ENCODE data around the gene WDR38. TPM values are rescaled to one million over a fixed set of nuclear protein-coding genes. Genes with fewer than 3 reads are reported as not detected.
A peak's percentile ranks its signal among the peaks of the same experiment; 100 is the strongest.

The WDR38 gene
- total and polyA plus RNA-seq, 5 donors = 0.09 TPM; not detected in 4

DNA sequence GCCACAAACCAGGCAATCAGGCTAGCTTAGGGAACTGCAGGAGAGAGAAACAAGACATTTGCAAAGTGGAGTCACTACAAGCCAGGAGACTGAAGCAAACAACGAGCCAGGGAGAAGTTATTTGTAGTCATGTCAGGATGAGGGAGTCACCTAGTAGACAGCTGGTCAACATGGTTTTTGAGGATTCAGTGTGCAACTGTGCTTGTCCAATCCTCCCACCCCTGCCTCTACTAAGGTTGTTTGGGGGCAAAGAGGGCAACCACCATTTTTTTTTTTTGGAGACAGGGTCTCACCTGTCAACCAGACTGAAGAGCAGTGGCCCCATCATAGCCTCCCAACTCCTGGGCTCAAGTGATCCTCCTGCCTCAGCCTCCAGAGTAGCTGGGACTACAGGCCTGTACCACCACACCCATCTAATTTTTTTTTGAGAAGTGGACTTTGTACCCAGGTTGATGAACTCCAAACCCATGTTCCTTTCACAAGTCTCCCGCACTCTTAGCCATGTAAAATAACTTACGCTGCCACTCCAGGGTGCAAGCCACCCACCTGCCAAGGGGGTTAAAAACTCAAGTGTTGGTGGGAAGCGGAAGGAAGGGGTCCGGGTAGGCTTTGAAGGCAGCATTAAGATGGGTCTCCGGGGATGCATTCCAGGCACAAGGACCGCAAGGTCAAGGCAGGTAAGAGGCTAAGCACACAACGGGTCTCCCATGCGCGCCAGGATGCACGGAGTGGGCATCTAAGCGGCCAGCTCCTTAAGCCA lies 7.5 kb downstream of the WDR38 start:
- Histone ChIP-seq H3K9me3 (ENCODE audit: control insufficient read depth, low read length) (no peaks in the 10 kb centered on the region), H3K27ac (ENCODE audit: low read length) (peak overlapping the region; percentile 21), H3K27me3 (ENCODE audit: control insufficient read depth, insufficient read depth) (no peaks in the 10 kb centered on the region), H3K4me1 (ENCODE audit: control insufficient read depth, insufficient read depth, low read length) (peaks cover 5% of the 10 kb centered on the region), H3K4me3 (ENCODE audit: low read length) (peak overlapping the region; percentile 64)
- intact Hi-C loops (cut with DNase I) = no loop called here
- DNase-seq (no peak), ATAC-seq (no peak)
- WGBS = 11% methylated on average over 12 of the region's 12 CpGs

DNA sequence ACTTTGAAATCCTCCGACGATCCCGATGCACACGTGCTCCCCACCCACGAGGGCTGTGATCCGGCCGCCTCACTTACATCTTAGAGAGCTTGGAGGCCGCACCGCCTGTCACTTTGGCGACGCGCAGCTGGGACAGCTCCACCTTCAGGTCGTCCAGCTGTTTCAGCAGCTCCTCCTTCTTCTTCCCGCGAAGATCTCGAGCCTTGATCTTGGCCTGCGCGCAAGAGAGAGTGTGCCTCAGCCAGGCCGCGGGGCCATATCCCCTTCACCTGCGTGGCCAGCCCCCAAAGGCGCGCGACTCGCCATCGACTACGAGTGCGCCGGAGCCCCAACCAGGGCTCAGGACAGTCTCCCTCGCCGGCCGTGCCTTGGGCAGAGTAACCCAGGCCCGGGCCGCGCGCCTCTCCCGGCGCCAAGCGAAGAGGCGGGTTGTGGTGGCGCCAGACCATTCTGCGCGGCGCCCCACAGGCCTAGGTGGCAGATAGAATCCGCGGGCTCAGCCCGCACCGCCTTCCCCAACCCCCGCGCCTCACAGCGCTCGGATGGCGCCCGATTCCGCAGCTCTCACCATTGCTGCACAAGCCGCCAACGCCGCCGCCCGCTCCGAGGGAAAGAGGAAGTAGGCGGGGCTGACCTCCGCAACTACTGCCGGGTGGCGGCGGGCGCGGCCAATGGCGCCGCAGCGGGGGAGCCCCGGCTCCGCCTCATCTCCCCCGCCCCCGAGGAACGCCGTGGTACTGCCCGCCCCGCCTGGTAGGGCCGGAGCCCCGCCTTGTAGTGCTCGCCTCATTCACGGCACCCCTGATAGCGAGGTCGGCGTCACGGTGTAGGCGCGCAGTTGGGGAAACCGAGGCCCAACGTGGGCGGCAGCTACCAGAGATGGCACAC lies 8.3 kb downstream of the WDR38 start, which contains the start of the genes ARPC5L and RPL35:
Gene ARPC5L (plus strand): TSS at position 789 of the 888 bp plus-strand sequence. CDS start 7,161 bp downstream, outside the sequence.
Gene RPL35 (minus strand): TSS at position 616 of the 888 bp plus-strand sequence. CDS start 45 bp downstream, at position 571.
- Histone ChIP-seq H3K27ac (ENCODE audit: low read length) (peak within 1 kb of the TSS; percentile 82), H3K9me3 (ENCODE audit: control insufficient read depth, low read length) (no peaks in the 10 kb centered on the region), H3K4me1 (ENCODE audit: control insufficient read depth, insufficient read depth, low read length) (peaks cover 5% of the 10 kb centered on the region), H3K4me3 (ENCODE audit: low read length) (peak within 1 kb of the TSS; percentile 64), H3K27me3 (ENCODE audit: control insufficient read depth, insufficient read depth) (no peaks in the 10 kb centered on the region)
- ATAC-seq (peak; percentile 97), DNase-seq (peak; percentile 96 to 98 (median 98))
- under 1% methylated on average over 92 of the region's 92 CpGs for WGBS
- intact Hi-C loops (cut with DNase I) = no loop called here

DNA sequence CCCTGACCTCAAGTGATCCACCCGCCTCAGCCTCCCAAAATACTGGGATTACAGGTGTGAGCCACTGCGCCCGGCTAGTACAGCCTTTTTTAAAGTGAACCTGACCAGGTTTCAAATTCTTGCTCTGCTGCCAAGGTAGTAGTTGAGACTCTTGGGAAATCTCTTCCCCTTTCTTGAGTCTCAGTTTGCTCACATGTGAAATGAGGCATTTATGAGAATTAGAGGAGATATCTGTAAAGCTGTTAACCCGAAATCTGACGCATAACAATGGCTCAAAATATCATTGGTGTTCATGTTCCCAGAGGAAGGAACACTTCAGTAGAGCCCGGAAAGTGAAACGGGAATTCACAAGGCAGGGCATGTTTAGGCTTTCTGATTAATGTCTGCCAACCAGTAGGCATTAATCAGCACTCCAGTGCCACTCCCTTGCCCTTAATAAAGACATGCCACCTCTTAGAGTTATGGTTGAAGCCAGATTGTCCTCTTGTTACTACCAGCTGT lies 10.2 kb downstream of the WDR38 start:
- H3K27ac ChIP-seq (ENCODE audit: low read length) = peak overlapping the region; percentile 70
- WGBS = 49% methylated on average over 7 of the region's 7 CpGs
- intact Hi-C loops (cut with DNase I) = no loop called here
- H3K27me3 ChIP-seq (ENCODE audit: control insufficient read depth, insufficient read depth) = no peaks in the 10 kb centered on the region
- no peak overlapping the region for H3K4me3 ChIP-seq (ENCODE audit: low read length)
- H3K9me3 ChIP-seq (ENCODE audit: control insufficient read depth, low read length) = no peaks in the 10 kb centered on the region
- DNase-seq = no peak
- ATAC-seq = no peak
- peaks cover 5% of the 10 kb centered on the region for H3K4me1 ChIP-seq (ENCODE audit: control insufficient read depth, insufficient read depth, low read length)

DNA sequence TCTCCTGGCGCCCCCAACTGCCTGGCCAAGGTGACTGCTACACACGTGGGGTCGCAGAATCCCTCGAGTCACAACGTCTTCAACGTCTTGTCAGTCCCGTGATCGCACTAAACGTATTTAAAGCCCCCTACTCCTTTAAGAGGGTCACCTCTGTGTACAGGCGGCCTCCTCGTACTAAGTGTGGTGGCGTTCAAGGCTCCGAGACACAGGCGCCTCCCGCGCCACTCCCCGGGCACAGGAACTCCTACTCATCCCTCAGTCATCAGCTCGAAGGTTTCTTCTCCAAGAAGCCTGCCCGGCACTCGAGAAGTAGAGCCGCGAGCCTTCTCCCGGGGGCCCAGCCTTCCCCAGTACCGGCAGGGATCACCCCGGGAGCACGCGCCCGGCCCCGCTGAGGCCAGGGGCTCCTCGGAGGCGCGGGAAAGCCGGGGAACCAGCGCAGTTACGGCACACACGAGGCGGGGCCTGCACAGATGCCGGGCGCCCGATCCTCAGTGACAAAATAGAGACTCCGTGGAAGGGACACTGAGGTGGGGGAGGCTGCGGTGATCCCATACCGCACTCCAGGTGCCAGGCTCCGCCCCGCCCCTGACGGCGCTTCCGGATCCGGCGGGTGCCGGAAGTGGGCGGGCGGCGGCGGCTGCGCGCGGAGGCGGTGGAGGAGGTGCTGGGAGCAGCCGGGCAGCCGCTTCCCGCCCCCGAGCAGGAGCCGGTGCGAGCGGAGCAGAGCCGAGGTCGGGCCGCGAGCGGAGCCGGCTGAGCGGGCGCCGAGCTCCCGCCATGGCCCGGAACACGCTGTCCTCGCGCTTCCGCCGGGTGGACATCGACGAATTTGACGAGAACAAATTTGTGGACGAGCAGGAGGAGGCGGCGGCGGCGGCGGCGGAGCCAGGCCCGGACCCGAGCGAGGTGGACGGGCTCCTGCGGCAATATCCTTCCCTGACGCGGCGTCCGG lies 15.5 kb downstream of the WDR38 start:
- no peaks in the 10 kb centered on the region for H3K9me3 ChIP-seq (ENCODE audit: control insufficient read depth, low read length)
- peak overlapping the region; percentile 77 for H3K27ac ChIP-seq (ENCODE audit: low read length)
- ATAC-seq (peak; percentile 94), DNase-seq (peak; percentile 90 to 96 (median 95))
- intact Hi-C loops (cut with DNase I) = no loop called here
- under 1% methylated on average over 101 of the region's 101 CpGs for WGBS
- peak overlapping the region; percentile 74 for H3K4me3 ChIP-seq (ENCODE audit: low read length)
- H3K4me1 ChIP-seq (ENCODE audit: control insufficient read depth, insufficient read depth, low read length) = peaks cover 12% of the 10 kb centered on the region
- H3K27me3 ChIP-seq (ENCODE audit: control insufficient read depth, insufficient read depth) = no peaks in the 10 kb centered on the region

DNA sequence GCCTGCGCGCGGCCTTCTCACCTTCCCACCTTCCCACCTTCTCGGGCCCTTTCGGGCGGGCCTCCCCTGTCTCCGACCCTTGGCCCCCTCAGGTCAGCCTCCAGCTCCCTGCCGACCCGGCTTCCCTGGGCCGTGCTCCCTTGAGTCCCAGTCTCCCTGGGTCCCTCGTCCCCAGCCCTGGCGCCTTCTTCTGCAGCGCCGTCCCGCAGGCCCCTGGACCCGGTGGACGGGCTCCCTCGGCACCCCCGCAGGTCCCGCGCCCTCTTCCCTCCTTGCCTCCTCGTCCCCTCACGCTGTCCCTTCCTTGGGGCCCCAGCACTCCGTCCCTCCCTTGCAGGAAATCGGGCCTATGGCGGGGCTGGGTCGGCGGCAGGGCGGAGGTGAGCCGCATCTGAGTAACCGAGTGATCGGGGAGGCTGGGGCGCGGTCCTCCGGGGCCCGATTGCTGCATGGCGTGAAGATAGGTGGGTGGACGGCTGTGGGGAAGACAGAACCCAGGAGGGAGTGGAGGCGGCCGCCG lies 16.3 kb downstream of the WDR38 start:
- Histone ChIP-seq H3K27me3 (ENCODE audit: control insufficient read depth, insufficient read depth) (no peaks in the 10 kb centered on the region), H3K4me1 (ENCODE audit: control insufficient read depth, insufficient read depth, low read length) (peaks cover 12% of the 10 kb centered on the region), H3K27ac (ENCODE audit: low read length) (peak overlapping the region; percentile 77), H3K4me3 (ENCODE audit: low read length) (peak overlapping the region; percentile 74), H3K9me3 (ENCODE audit: control insufficient read depth, low read length) (no peaks in the 10 kb centered on the region)
- DNase-seq = no peak
- under 1% methylated on average over 40 of the region's 41 CpGs for WGBS
- intact Hi-C loops (cut with DNase I) = no loop called here
- peak; percentile 9 to 26 for ATAC-seq

DNA sequence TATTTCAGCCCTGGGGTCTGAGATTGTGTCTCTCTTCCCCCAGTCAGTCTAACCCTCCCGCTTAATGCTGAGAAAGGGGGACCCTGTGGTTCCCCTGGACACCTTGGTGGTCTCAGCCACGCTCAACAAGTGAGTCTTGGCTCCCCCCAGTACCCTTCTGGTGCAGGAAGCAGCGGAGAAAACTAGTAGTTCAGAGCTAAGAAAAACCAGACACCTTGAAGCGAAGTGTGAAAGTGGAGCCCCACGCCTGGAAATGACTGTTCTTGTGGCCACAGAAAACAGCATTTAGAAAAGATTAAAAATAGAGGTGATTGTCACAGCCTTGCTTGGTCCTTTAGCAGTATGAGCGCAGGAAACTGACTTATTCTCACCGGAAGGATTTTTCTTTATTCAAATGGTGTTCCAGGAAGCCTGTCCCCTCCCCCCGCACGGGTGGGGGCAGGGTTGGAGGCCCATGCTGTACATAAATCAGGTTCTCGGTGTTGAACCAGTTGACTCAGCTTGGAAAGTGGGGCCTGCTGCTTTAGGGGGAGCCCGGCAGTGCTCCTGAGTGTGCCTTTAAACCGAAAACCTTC lies 16.8 kb downstream of the WDR38 start:
- peak in 1 of 3 donors; percentile 81 for DNase-seq

DNA sequence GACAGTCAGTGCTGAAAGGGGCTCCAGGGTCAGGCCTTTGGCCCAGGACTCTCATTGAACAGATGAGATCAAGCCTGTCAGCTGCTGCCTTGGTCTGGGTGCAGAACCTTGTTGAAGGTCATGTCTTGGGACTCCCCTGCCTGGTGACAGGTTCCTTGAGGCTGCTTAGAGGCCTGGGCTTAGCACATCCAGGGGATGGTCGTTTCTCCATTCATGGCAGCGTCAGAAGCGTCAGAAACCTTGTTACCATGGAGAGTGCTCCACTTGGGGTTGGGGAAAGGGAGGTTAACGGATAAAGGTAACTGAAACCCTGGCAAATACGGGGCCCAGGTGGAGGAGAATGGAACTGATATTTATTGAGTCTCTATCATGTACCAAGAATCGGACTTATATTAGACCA lies 17.5 kb downstream of the WDR38 start:
- Histone ChIP-seq H3K4me1 (ENCODE audit: control insufficient read depth, insufficient read depth, low read length) (peaks cover 12% of the 10 kb centered on the region), H3K4me3 (ENCODE audit: low read length) (no peak overlapping the region), H3K27ac (ENCODE audit: low read length) (peak overlapping the region; percentile 50), H3K27me3 (ENCODE audit: control insufficient read depth, insufficient read depth) (no peaks in the 10 kb centered on the region), H3K9me3 (ENCODE audit: control insufficient read depth, low read length) (no peaks in the 10 kb centered on the region)
- 56% methylated on average over 6 of the region's 6 CpGs for WGBS
- intact Hi-C loops (cut with DNase I) = no loop called here
- no peak for DNase-seq
- no peak for ATAC-seq

More for the DNA sequence above, 16.8 kb downstream of the WDR38 start:
- peaks cover 12% of the 10 kb centered on the region for H3K4me1 ChIP-seq (ENCODE audit: control insufficient read depth, insufficient read depth, low read length)
- H3K9me3 ChIP-seq (ENCODE audit: control insufficient read depth, low read length) = no peaks in the 10 kb centered on the region
- peak overlapping the region; percentile 77 for H3K27ac ChIP-seq (ENCODE audit: low read length)
- 8% methylated on average over 12 of the region's 12 CpGs for WGBS
- no peaks in the 10 kb centered on the region for H3K27me3 ChIP-seq (ENCODE audit: control insufficient read depth, insufficient read depth)
- H3K4me3 ChIP-seq (ENCODE audit: low read length) = peak overlapping the region; percentile 74
- ATAC-seq = peak in 1 of 2 donors; percentile 5
- intact Hi-C loops (cut with DNase I) = no loop called here

DNA sequence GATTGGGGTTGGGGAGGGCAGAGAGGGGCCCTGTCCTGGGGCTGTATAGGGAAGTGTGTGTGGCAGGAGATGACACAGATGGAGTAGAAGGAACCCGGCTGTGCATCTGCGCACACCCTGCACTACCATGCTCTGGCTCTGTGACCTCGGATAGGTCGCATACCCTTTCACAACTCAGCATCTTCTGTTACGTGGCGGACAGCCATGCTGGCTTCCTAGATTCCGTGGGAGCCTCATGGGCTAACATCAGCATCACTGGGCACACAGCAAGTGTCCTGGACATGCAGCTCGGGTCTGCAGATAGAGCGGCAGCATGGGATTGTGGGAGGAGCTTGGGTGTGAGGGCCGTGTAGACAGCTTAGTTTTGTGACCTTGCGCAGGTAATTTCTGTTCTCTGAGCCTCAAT lies 17.9 kb downstream of the WDR38 start:
- no peaks in the 10 kb centered on the region for H3K9me3 ChIP-seq (ENCODE audit: control insufficient read depth, low read length)
- intact Hi-C loops (cut with DNase I) = no loop called here
- peak overlapping the region; percentile 21 for H3K27ac ChIP-seq (ENCODE audit: low read length)
- H3K27me3 ChIP-seq (ENCODE audit: control insufficient read depth, insufficient read depth) = no peaks in the 10 kb centered on the region
- peaks cover 12% of the 10 kb centered on the region for H3K4me1 ChIP-seq (ENCODE audit: control insufficient read depth, insufficient read depth, low read length)
- no peak overlapping the region for H3K4me3 ChIP-seq (ENCODE audit: low read length)
- ATAC-seq (no peak), DNase-seq (no peak)
- 69% methylated on average over 11 of the region's 11 CpGs for WGBS

DNA sequence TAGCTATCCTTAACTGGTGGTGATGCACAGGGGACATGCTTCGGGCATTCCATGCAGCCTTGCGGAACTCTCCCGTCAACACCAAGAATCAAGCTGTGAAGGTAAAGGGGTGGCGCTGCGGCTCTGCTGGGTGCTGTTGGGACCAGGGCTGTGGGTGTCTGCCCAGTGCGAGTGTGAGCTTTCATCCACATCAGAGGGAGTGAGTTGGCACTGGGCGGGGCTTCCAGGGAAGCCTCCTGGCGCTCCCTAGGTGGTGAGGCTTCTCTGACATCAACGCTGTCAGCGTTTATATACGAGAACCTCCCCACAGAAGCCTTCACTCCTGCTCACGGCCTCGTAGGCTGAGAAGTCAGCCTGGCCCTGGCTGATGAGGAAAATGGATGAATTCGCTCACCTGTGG lies 20.4 kb downstream of the WDR38 start:
- peak in 1 of 3 donors; percentile 39 for DNase-seq
- H3K9me3 ChIP-seq (ENCODE audit: control insufficient read depth, low read length) = no peaks in the 10 kb centered on the region
- H3K27ac ChIP-seq (ENCODE audit: low read length) = no peak overlapping the region
- intact Hi-C loops (cut with DNase I) = no loop called here
- no peak overlapping the region for H3K4me3 ChIP-seq (ENCODE audit: low read length)
- no peak for ATAC-seq
- H3K4me1 ChIP-seq (ENCODE audit: control insufficient read depth, insufficient read depth, low read length) = peaks cover 12% of the 10 kb centered on the region
- no peaks in the 10 kb centered on the region for H3K27me3 ChIP-seq (ENCODE audit: control insufficient read depth, insufficient read depth)
- WGBS = 77% methylated on average over 14 of the region's 14 CpGs

DNA sequence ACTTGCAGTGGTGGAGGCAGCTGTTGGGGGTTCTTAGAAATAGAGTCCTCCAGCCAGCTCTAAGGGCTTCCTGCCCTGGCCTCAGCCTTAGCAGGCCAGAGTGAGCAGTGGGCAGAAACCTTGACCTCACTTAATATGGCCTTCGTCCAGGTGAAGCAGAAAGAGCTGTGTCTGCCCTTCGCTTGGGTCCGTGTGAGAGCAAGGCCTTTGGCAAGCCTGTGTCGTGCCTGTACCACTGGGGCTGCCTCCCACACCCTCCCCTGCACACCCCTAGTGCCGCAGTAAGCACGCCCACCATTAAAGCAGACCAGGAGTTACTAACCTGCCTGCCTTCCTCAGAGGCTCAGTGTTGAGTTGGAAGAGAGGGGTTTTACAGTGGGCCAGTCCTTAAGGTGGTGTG lies 22.2 kb downstream of the WDR38 start:
- H3K9me3 ChIP-seq (ENCODE audit: control insufficient read depth, low read length) = no peaks in the 10 kb centered on the region
- H3K4me1 ChIP-seq (ENCODE audit: control insufficient read depth, insufficient read depth, low read length) = peaks cover 9% of the 10 kb centered on the region
- intact Hi-C loops (cut with DNase I) = no loop called here
- no peaks in the 10 kb centered on the region for H3K27me3 ChIP-seq (ENCODE audit: control insufficient read depth, insufficient read depth)
- ATAC-seq (no peak), DNase-seq (no peak)
- H3K27ac ChIP-seq (ENCODE audit: low read length) = no peak overlapping the region
- WGBS = 93% methylated on average over 6 of the region's 6 CpGs
- H3K4me3 ChIP-seq (ENCODE audit: low read length) = no peak overlapping the region

All from right cardiac atrium (tissue), 5 donors.